HG03196 (cell line): ENCODE data around the gene MATK.

Experiments used
- ATAC-seq: cut with Tn5 transposase; IDR thresholded peaks from one replicate; pipeline ENCODE4 v1.9.1; 2021; ENCODE audit not compliant: unreplicated experiment

MATK gene

GRCh38 chr19:3785938-3786824 lies at the start of gene MATK:
TSS of gene MATK (minus strand) at chr19:3786381. CDS start at chr19:3785135, 1,246 bp downstream.
- no peak for ATAC-seq

- no peak for ATAC-seq
Measured at GRCh38 chr19:3835055-3835435, 48.9 kb upstream of the MATK start.

GRCh38 chr19:3834349-3835054 lies 48.3 kb upstream of the MATK start:
- no peak for ATAC-seq

- ATAC-seq = no peak
Measured at GRCh38 chr19:3833578-3834348, 47.6 kb upstream of the MATK start.

GRCh38 chr19:3832001-3832400 lies 45.8 kb upstream of the MATK start:
- ATAC-seq = no peak

- no peak for ATAC-seq
Measured at GRCh38 chr19:3831601-3832000, 45.4 kb upstream of the MATK start.

GRCh38 chr19:3830621-3831589 lies 44.7 kb upstream of the MATK start:
- no peak for ATAC-seq

GRCh38 chr19:3827306-3827705 lies 41.1 kb upstream of the MATK start:
- ATAC-seq = no peak

GRCh38 chr19:3826163-3826562 lies 40.0 kb upstream of the MATK start:
- no peak for ATAC-seq

GRCh38 chr19:3825286-3825956 lies 39.2 kb upstream of the MATK start:
- no peak for ATAC-seq

- ATAC-seq = no peak
Measured at GRCh38 chr19:3823350-3823713, 37.2 kb upstream of the MATK start.

- ATAC-seq = no peak
Measured at GRCh38 chr19:3822683-3823349, 36.6 kb upstream of the MATK start.

- no peak for ATAC-seq
Measured at GRCh38 chr19:3821857-3822364, 35.7 kb upstream of the MATK start.

GRCh38 chr19:3821156-3821555 lies 35.0 kb upstream of the MATK start:
- ATAC-seq = no peak

GRCh38 chr19:3819989-3820388 lies 33.8 kb upstream of the MATK start:
- ATAC-seq = no peak

GRCh38 chr19:3818918-3819317 lies 32.7 kb upstream of the MATK start:
- no peak for ATAC-seq

- no peak for ATAC-seq
Measured at GRCh38 chr19:3818466-3818865, 32.3 kb upstream of the MATK start.

GRCh38 chr19:3817761-3818160 lies 31.6 kb upstream of the MATK start:
- no peak for ATAC-seq

- no peak for ATAC-seq
Measured at GRCh38 chr19:3816566-3817218, 30.5 kb upstream of the MATK start.
